NCI-H1092 treated with DMSO at 0.1 percent for 48 hours (cell line): ENCODE results near the gene RHPN2.
"Not testable (repeated sequence)": the region's sequence is repeated elsewhere in the genome, so short reads cannot be mapped to it uniquely, and the experiment has no call there.

ENCODE experiments used
- DNase-seq: peaks from one replicate; lab custom pipeline; 2025; lab: John Stamatoyannopoulos, UW

RHPN2 gene

GRCh38 chr19:33064458-33064791, 263 bp downstream of the RHPN2 start:
- no peak for DNase-seq

GRCh38 chr19:33063753-33064457, 783 bp downstream of the RHPN2 start:
- no peak for DNase-seq

- DNase-seq, result peak; percentile 16
These were observed 1.3 kb downstream of the RHPN2 start for GRCh38 chr19:33063356-33063752.

GRCh38 chr19:33062902-33063301, 1.8 kb downstream of the RHPN2 start:
- no peak for DNase-seq

- no peak for DNase-seq
These were observed 4.1 kb downstream of the RHPN2 start for GRCh38 chr19:33060586-33060985.

GRCh38 chr19:33055718-33056117, 9.0 kb downstream of the RHPN2 start:
- no peak for DNase-seq

GRCh38 chr19:33054623-33055022, 10.1 kb downstream of the RHPN2 start:
- DNase-seq, result no peak

- DNase-seq, result no peak
These were observed 12.2 kb downstream of the RHPN2 start for GRCh38 chr19:33052352-33052972.

GRCh38 chr19:33050110-33050509, 14.6 kb downstream of the RHPN2 start:
- no peak for DNase-seq

DNA sequence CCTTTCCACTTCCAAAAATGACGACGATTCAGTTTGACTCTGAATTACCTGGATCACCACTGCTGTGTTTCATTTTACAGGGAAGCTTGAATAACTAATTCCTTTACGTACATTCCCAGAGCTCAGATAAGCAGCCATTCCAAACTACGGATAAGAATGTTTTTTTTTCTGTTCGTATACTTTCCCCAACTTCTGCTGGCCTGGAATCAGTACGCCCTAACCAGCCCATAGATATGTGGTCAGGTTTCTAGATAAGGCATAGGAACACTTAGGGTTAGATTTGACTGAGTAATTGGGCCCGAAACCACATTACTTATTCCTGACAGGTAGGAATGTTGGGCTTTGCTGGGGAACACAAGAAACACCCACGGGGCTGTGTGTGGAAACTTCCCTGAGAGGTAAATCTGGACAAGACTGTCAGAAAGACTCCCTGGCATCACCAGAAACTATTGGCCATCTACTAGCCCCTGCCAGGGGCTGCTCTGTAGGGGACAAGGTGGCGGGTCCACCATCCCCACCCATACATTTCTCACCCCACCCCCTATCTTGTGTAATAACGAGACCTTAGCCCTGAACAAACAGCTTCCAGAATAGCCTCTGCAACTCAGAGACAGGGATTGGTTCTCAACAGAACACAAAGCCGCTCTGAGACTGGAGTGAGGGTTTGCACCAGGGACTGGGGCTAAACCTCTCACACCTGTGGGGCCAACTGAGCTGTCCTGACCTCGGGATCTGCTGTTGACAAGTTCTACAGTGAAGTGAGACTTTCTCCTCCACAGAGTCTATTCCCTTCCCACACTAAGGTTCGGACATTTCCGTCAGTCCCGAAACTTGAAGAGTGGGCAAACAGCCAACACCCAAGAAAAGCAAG, 15.6 kb downstream of the RHPN2 start:
- no peak for DNase-seq

GRCh38 chr19:33047422-33047821, 17.3 kb downstream of the RHPN2 start:
- DNase-seq, result no peak

GRCh38 chr19:33041828-33042160, 22.9 kb downstream of the RHPN2 start:
- DNase-seq, result not testable (repeated sequence)

GRCh38 chr19:33040994-33041827, 23.5 kb downstream of the RHPN2 start:
- DNase-seq, result no peak

DNA sequence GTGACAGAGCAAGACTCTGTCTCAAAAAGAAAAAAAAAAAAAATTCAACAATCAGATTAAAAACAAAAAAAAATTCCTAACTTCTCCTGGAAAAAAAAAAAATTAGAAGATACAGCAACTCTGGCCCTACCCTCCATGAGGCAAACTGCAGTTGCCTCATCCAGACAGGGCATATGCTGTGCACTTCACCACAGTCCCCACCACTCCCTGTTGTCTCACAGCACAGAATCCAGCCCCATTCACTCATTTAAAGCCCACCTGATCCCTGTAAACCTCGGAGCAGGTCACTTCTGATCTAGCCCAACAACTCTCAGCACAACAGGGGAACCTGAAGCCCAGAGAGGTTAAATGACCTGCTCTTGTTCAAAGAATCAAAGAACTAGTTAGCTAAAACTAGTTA, 24.9 kb downstream of the RHPN2 start:
- DNase-seq, result no peak

- no peak for DNase-seq
These were observed 25.5 kb downstream of the RHPN2 start for GRCh38 chr19:33039108-33039599.

- not testable (repeated sequence) for DNase-seq
These were observed 27.3 kb downstream of the RHPN2 start for GRCh38 chr19:33037168-33038025.

DNA sequence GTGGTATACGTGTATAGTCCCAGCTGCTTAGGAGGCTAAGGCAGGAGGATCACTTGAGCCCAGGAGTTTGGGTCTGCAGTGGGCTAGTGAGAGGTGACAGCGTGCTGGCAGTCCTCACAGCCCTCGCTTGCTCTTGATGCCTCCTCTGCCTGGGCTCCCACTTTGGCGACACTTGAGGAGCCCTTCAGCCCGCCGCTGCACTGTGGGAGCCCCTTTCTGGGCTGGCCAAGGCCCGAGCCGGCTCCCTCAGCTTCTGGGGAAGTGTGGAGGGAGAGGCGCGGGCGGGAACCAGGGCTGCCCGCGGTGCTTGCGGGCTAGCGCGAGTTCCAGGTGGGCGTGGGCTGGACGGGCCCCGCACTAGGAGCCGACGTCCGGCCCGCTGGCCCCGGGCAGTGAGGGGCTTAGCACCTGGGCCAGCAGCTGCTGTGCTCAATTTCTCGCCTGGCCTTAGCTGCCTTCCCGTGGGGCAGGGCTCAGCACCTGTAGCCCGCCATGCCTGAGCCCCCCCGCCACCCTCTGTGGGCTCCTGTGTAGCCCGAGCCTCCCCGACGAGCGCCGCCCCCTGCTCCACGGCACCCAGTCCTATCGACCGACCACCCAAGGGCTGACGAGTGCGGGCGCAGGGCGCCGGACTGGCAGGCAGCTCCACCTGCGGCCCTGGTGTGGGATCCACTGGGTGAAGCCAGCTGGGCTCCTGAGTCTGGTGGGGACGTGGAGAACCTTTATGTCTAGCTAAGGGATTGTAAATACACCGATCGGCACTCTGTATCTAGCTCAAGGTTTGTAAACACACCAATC, 28.1 kb downstream of the RHPN2 start:
- DNase-seq, result not testable (repeated sequence)

- no peak for DNase-seq
These were observed 29.2 kb downstream of the RHPN2 start for GRCh38 chr19:33035461-33035860.

DNA sequence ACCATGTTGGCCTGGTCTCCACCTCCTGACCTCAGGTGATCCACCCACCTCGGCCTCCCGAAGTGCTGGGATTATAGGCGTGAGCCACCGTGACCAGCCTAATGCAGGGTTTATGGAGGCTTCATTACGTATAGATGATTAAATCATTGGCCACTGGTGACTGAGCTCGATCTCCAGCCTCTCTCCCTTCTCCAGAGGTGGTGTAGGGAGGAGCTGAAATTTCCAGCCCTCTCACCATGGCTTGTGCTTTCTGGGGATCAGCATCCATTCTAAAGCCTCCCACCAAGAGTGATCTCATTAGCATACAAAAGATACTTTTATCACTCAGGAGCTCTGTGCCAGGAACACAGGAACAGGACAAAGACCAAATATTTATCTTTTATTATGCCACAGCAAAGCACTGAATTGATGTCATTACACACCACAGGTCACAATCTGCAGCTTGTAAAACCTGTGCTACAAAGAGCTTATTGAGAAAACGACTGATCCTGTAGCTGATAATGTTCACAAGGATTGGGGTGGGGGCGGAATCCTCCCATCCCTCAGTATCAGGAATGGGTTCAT, 32.4 kb downstream of the RHPN2 start:
- no peak for DNase-seq

GRCh38 chr19:33029746-33030303, 34.9 kb downstream of the RHPN2 start:
- no peak for DNase-seq
